Mesothelial cell of epicardium (in vitro differentiated cells): ENCODE results near the gene SERPINE2. TPM values are rescaled to one million over a fixed set of nuclear protein-coding genes. Genes with fewer than 3 reads are reported as not detected.

Source experiments
- DNase-seq, 2 experiments: peaks; one replicate each; pipeline ENCODE4 v3.0.0; 2021; ENCODE audit warnings: low spot score in 2 of 2; ENCODE audit not compliant: unreplicated experiment in 2 of 2
- H3K27ac Mint-ChIP-seq: 2 replicates; pipeline ENCODE4 v1.8.0; 2021; ENCODE audit warnings: mixed read lengths
- H3K27me3 Mint-ChIP-seq: 2 replicates; pipeline ENCODE4 v1.8.0; 2021; ENCODE audit warnings: low read depth, mixed read lengths
- H3K36me3 Mint-ChIP-seq: 2 replicates; pipeline ENCODE4 v1.8.0; 2021; ENCODE audit warnings: mixed read lengths
- H3K4me1 Mint-ChIP-seq: 2 replicates; pipeline ENCODE4 v1.8.0; 2021; ENCODE audit warnings: mixed read lengths
- H3K4me3 Mint-ChIP-seq: 2 replicates; pipeline ENCODE4 v1.8.0; 2021; ENCODE audit warnings: mild to moderate bottlenecking, moderate library complexity, mixed read lengths
- H3K9me3 Mint-ChIP-seq: 2 replicates; pipeline ENCODE4 v1.8.0; 2021; ENCODE audit warnings: mixed read lengths
- total RNA-seq: library from RNA; stranded (reverse); gene quantifications from 3 replicates; pipeline ENCODE4 v1.2.1, GENCODE V29; 2021
- TF ChIP-seq, protein P1 (sequence below): fragments of 200-600 bp; sonication (generic); IDR thresholded peaks from one replicate; pipeline ENCODE4 v1.5.0; 2021; ENCODE audit warnings: antibody characterized with exemption; ENCODE audit not compliant: unreplicated experiment

The SERPINE2 gene
- total RNA-seq, 1 donor from 2014 or later: 49.9 TPM

DNA sequence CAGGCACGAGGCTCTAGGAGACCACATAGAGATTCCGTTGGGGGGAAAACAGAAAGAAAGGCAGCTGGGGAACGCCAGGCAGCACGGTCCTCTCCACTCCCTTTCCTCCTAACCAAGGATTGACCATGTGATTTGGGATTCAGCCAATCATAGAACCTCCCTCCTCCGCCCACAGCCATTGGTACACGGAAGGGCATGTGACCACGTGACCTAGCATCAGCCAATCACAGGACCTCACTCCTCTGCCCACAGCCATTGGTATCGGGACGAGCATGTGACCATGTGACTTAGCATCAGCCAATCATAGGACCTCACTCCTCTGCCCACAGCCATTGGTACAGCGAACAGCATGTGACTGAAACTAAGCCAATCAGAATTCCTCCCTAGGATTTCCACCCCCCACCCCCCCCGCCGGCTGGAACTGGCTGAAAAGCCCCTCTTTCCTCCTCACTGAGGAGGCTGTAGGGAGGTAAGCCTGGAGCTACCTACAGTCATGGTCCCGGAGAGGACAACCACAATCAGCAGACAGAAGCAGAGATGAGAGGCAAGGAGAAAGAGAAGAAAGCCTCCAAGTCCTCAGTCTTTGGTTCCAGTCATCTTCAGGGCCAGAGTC, 7.6 kb downstream of the SERPINE2 start:
- no peak for DNase-seq
- no peaks in the 10 kb centered on the region for H3K36me3 Mint-ChIP-seq
- no peaks in the 10 kb centered on the region for H3K4me1 Mint-ChIP-seq
- no peaks in the 10 kb centered on the region for H3K9me3 Mint-ChIP-seq
- H3K27ac Mint-ChIP-seq: no peak overlapping the region
- no peak overlapping the region for H3K4me3 Mint-ChIP-seq
- TF ChIP-seq, protein P1, sequence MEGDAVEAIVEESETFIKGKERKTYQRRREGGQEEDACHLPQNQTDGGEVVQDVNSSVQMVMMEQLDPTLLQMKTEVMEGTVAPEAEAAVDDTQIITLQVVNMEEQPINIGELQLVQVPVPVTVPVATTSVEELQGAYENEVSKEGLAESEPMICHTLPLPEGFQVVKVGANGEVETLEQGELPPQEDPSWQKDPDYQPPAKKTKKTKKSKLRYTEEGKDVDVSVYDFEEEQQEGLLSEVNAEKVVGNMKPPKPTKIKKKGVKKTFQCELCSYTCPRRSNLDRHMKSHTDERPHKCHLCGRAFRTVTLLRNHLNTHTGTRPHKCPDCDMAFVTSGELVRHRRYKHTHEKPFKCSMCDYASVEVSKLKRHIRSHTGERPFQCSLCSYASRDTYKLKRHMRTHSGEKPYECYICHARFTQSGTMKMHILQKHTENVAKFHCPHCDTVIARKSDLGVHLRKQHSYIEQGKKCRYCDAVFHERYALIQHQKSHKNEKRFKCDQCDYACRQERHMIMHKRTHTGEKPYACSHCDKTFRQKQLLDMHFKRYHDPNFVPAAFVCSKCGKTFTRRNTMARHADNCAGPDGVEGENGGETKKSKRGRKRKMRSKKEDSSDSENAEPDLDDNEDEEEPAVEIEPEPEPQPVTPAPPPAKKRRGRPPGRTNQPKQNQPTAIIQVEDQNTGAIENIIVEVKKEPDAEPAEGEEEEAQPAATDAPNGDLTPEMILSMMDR: no peak
- peaks cover 16% of the 10 kb centered on the region for H3K27me3 Mint-ChIP-seq

DNA sequence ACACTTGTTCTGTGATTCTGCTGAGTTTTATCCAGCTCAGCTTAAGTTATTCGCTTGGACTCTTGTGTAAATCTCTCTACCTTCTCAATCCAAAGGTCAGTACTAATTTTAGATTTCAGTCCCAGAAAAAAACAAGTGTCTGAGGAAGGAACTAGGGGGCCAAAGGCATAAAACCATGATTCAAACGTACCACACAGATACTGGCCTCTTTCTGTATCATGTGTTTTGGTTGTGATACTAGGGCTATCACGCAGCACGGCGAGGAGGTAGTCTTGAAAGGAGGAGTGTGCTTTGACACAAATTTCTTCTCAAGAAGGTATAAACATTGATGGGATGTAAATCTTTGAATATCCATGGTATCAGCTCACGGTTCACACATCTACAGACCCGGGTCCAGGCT, 8.3 kb downstream of the SERPINE2 start:
- no peak for DNase-seq
- no peaks in the 10 kb centered on the region for H3K36me3 Mint-ChIP-seq
- H3K27ac Mint-ChIP-seq: no peak overlapping the region
- H3K27me3 Mint-ChIP-seq: peaks cover 12% of the 10 kb centered on the region
- H3K4me1 Mint-ChIP-seq: no peaks in the 10 kb centered on the region
- no peak overlapping the region for H3K4me3 Mint-ChIP-seq
- H3K9me3 Mint-ChIP-seq: no peaks in the 10 kb centered on the region
- TF ChIP-seq, protein P1: no peak

DNA sequence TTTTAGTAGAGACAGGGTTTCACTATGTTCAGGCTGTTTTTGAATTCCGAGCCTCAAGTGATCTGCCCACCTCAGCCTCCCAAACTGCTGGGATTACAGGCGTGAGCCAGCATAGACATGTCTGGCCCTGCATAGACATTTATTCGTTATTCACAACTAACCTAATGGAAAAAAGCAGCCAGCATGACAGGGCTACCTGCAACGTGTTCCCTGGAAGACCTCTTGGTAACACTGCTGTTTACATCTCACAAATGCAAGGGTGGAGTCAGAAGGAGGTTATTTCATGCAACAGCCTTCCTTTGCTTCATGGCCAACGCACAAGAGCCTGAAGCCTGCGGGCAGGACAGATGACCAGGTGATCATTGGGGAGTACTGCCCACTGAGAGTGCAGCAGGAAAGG, 9.2 kb downstream of the SERPINE2 start:
- Mint-ChIP-seq H3K36me3 (no peaks in the 10 kb centered on the region), H3K4me3 (no peak overlapping the region), H3K9me3 (no peaks in the 10 kb centered on the region), H3K27ac (no peak overlapping the region), H3K4me1 (no peaks in the 10 kb centered on the region), H3K27me3 (peaks cover 6% of the 10 kb centered on the region)
- DNase-seq: no peak
- TF ChIP-seq, protein P1: no peak

DNA sequence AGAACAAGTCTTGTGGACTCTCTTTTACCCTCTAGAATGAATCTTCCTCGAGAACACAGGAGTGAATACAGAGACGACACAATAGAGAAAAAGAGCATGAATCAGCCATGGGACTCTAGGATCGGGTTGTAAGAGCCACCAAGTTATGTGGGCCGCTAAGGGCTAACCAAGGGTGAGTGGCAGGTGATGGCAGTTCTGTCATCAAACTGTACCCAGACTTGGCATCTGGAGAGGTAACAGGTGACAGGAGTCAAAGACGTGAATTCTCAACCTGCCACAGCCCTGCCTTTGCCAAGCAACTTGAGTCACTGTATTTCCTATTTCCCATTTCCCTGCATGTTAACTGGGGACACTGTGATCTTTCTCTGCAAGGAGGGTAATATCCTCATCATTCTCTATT, 11.2 kb downstream of the SERPINE2 start:
- Mint-ChIP-seq H3K4me3 (no peak overlapping the region), H3K36me3 (no peaks in the 10 kb centered on the region), H3K4me1 (no peaks in the 10 kb centered on the region), H3K9me3 (no peaks in the 10 kb centered on the region), H3K27me3 (no peaks in the 10 kb centered on the region), H3K27ac (no peak overlapping the region)
- no peak for DNase-seq
- TF ChIP-seq, protein P1: no peak

DNA sequence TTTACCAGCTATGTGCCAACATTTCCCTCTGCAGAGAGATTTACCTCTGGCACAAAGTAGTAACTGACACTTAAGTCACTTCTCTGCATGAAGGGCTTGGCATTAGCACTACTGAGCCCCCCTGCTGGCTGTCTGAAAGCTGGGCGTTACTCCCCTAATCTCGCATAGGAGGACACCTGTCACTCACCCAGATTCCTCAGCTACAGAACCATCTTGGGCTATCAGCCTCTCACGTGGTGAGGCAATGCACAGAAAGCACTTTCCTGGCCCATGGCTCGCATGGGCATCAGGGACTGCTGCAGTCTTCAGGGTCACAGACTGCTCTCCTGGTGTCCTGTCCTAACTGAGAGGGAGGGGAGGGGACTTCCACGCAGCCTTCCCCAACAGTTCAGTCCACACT, 12.0 kb downstream of the SERPINE2 start:
- H3K4me3 Mint-ChIP-seq: no peak overlapping the region
- H3K36me3 Mint-ChIP-seq: no peaks in the 10 kb centered on the region
- DNase-seq: no peak
- H3K4me1 Mint-ChIP-seq: no peaks in the 10 kb centered on the region
- no peaks in the 10 kb centered on the region for H3K27me3 Mint-ChIP-seq
- no peaks in the 10 kb centered on the region for H3K9me3 Mint-ChIP-seq
- H3K27ac Mint-ChIP-seq: no peak overlapping the region
- TF ChIP-seq, protein P1: no peak

DNA sequence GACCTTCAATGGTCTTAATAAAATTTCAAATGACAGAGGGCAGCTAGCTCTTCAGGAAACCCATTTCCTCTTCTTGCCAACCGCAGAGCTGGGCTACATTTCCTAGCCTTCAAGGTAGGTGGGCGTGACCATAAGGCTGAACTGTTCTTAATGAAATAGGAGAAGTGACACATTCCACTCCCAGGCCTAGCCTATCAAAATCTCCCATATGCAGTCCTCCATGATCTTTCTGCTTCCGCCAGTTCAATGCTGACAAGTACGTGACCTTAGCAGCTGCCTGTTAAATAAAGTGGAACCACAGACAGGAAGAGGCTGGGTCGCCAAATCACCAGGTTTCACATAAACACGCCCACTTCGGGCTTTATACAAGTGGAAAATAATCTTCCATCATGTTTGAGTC, 13.2 kb downstream of the SERPINE2 start:
- Mint-ChIP-seq H3K27ac (no peak overlapping the region), H3K9me3 (no peaks in the 10 kb centered on the region), H3K27me3 (no peaks in the 10 kb centered on the region), H3K36me3 (no peaks in the 10 kb centered on the region), H3K4me1 (no peaks in the 10 kb centered on the region), H3K4me3 (no peak overlapping the region)
- TF ChIP-seq, protein P1: no peak
- DNase-seq: no peak
